Measurements from ENCODE around the gene PHF21B.

PHF21B gene

GRCh38 chr22:44848791-44849420 is 160.9 kb downstream of the PHF21B start:
- H3K4me3 ChIP-seq: no peak overlapping the region
- no peaks in the 10 kb centered on the region for H3K4me1 ChIP-seq
- DNase-seq (ENCODE audit: low spot score in 2 of 2): no peak
- no peaks in the 10 kb centered on the region for H3K36me3 ChIP-seq (replicated peaks)
- in situ Hi-C loops (cut with MboI; ENCODE audit: low sequenced_read_pairs): no loop called here
- no peaks in the 10 kb centered on the region for H3K9me3 ChIP-seq
- H3K27me3 ChIP-seq (ENCODE audit: low read depth): no peaks in the 10 kb centered on the region

- in situ Hi-C loops (cut with MboI; ENCODE audit: low sequenced_read_pairs): no loop called here
- Histone ChIP-seq H3K36me3 (replicated peaks) (no peaks in the 10 kb centered on the region), H3K4me1 (no peaks in the 10 kb centered on the region), H3K9me3 (no peaks in the 10 kb centered on the region), H3K4me3 (no peak overlapping the region), H3K27me3 (ENCODE audit: low read depth) (no peaks in the 10 kb centered on the region)
- DNase-seq (ENCODE audit: low spot score in 2 of 2): no peak
These were observed 161.5 kb downstream of the PHF21B start for GRCh38 chr22:44848296-44848741.

DNA sequence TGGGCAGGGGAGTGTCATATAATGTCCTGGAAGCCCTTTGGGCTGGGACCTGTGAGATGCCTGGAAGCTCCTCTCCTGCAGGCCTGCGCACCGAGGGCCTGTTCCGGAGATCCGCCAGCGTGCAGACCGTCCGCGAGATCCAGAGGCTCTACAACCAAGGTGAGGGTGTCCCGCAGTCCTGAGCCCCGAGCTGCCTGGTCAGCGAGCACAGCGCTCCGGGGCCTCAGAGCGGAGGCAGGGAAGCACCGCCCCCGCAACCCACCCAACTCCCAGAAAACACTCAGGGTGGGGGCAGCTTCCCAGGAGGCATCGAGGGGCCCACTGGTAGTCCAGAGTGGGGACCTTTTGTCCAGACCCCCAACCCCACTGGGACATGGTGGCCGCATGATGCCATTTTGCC is 161.9 kb downstream of the PHF21B start:
- no peak for DNase-seq (ENCODE audit: low spot score in 2 of 2)
- H3K36me3 ChIP-seq (replicated peaks): no peaks in the 10 kb centered on the region
- H3K4me3 ChIP-seq: no peak overlapping the region
- H3K4me1 ChIP-seq: no peaks in the 10 kb centered on the region
- in situ Hi-C loops (cut with MboI; ENCODE audit: low sequenced_read_pairs): no loop called here
- H3K9me3 ChIP-seq: no peaks in the 10 kb centered on the region
- H3K27me3 ChIP-seq (ENCODE audit: low read depth): no peaks in the 10 kb centered on the region

- no peaks in the 10 kb centered on the region for H3K27me3 ChIP-seq (ENCODE audit: low read depth)
- in situ Hi-C loops (cut with MboI; ENCODE audit: low sequenced_read_pairs): no loop called here
These were observed 162.4 kb downstream of the PHF21B start for GRCh38 chr22:44847380-44847779.

GRCh38 chr22:44846726-44847275 is 163.0 kb downstream of the PHF21B start:
- DNase-seq (ENCODE audit: low spot score in 2 of 2): no peak
- in situ Hi-C loops (cut with MboI; ENCODE audit: low sequenced_read_pairs): no loop called here
- H3K4me3 ChIP-seq: no peak overlapping the region

More at GRCh38 chr22:44847380-44847779, 162.4 kb downstream of the PHF21B start:
- Histone ChIP-seq H3K4me1 (no peaks in the 10 kb centered on the region), H3K36me3 (replicated peaks) (no peaks in the 10 kb centered on the region), H3K9me3 (no peaks in the 10 kb centered on the region), H3K4me3 (no peak overlapping the region)
- no peak for DNase-seq (ENCODE audit: low spot score in 2 of 2)

DNA sequence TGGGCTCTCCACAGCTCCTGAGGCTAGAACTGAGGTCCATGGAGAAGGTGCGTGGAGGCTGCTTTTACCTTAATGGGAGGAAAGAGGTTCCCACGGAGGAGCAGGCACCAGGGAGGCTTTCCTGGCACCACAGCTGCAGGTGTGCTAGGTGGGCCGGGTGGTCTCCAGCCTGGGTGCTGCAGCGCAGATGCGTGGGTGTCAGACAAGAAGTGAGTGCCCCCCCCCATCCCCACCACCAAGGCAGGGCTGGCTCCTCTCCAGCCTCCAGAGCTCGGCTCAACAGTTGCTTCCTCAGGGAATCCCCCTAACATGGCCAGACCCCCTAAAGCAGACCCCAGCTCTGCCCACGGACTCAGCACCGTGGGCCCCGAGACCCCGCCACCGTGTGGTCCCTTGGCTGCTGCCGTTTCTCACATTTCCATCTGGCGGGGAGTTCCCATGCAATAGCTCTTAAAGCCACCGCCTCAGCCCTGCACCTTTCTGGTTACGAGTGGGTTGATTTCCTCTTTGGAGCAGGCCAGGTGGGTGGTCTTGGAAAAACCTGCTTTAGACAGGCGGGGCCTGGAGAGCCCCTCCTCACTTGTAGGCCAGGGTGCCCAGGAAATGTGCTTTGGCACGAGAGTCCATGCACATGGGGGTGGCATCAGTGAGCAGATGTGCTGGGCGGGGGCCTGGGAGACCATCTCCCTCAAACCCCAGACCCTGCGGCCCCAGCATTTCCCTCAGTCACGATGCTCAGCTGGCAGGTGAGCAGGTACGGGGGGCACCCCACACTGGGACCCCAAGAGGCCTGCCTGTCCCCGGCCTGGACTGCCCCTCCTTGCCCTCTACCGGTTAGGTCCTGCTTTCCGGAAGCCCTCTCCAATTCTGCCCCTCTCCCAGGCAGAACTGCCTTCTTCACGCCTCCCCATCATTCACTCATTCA is 163.7 kb downstream of the PHF21B start:
- H3K27me3 ChIP-seq (ENCODE audit: low read depth): no peaks in the 10 kb centered on the region
- DNase-seq (ENCODE audit: low spot score in 2 of 2): no peak
- H3K9me3 ChIP-seq: no peaks in the 10 kb centered on the region
- H3K4me1 ChIP-seq: no peaks in the 10 kb centered on the region
- H3K4me3 ChIP-seq: no peak overlapping the region
- in situ Hi-C loops (cut with MboI; ENCODE audit: low sequenced_read_pairs): no loop called here
- no peaks in the 10 kb centered on the region for H3K36me3 ChIP-seq (replicated peaks)

More at GRCh38 chr22:44846726-44847275, 163.0 kb downstream of the PHF21B start:
- Histone ChIP-seq H3K4me1 (no peaks in the 10 kb centered on the region), H3K27me3 (ENCODE audit: low read depth) (no peaks in the 10 kb centered on the region), H3K9me3 (no peaks in the 10 kb centered on the region), H3K36me3 (replicated peaks) (no peaks in the 10 kb centered on the region)

DNA sequence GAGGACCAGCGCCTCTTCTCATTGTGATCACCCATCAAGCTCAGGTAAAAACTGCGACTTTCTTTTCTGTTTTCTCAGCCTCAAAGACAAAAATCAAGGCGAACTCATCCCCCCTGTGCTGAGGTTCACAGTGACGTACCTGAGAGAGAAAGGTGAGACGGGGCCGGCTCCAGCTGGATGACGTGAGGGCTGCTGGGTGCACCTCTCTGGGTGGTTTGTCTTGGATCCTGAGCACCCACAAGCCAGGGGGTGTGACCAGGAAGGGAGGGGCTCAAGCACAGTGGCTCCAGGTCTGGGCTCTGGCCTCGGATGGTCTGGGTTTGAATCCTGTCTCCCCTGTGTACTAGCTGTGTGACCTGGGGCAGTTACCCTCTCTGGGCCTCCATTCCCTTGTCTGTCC is 164.6 kb downstream of the PHF21B start:
- Histone ChIP-seq H3K4me3 (no peak overlapping the region), H3K27me3 (ENCODE audit: low read depth) (no peaks in the 10 kb centered on the region), H3K36me3 (replicated peaks) (no peaks in the 10 kb centered on the region), H3K9me3 (no peaks in the 10 kb centered on the region), H3K4me1 (no peaks in the 10 kb centered on the region)
- no peak for DNase-seq (ENCODE audit: low spot score in 2 of 2)
- in situ Hi-C loops (cut with MboI; ENCODE audit: low sequenced_read_pairs): no loop called here

DNA sequence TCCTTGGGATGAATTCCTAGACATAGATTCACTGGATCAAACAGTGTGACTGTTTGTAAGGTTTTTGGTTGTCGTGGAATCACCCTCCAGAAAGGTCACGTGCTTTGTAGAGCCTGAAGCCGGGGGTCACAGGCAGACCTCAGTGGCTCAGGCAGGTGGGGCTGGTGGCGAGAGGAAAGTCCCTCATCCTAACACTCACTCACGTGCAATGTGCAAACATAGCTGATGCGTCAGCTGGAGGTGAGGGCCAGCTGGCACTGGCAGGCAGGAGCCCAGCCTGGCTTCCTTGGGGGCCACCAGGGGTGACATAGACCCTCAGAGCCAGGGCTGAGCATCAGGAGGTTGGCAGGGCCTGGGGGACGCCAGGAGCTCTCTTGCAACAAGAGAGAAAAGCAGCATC is 167.4 kb downstream of the PHF21B start:
- Histone ChIP-seq H3K4me3 (no peak overlapping the region), H3K27me3 (ENCODE audit: low read depth) (no peaks in the 10 kb centered on the region), H3K36me3 (replicated peaks) (no peaks in the 10 kb centered on the region), H3K4me1 (no peaks in the 10 kb centered on the region), H3K9me3 (no peaks in the 10 kb centered on the region)
- DNase-seq (ENCODE audit: low spot score in 2 of 2): no peak
- in situ Hi-C loops (cut with MboI; ENCODE audit: low sequenced_read_pairs): no loop called here

DNA sequence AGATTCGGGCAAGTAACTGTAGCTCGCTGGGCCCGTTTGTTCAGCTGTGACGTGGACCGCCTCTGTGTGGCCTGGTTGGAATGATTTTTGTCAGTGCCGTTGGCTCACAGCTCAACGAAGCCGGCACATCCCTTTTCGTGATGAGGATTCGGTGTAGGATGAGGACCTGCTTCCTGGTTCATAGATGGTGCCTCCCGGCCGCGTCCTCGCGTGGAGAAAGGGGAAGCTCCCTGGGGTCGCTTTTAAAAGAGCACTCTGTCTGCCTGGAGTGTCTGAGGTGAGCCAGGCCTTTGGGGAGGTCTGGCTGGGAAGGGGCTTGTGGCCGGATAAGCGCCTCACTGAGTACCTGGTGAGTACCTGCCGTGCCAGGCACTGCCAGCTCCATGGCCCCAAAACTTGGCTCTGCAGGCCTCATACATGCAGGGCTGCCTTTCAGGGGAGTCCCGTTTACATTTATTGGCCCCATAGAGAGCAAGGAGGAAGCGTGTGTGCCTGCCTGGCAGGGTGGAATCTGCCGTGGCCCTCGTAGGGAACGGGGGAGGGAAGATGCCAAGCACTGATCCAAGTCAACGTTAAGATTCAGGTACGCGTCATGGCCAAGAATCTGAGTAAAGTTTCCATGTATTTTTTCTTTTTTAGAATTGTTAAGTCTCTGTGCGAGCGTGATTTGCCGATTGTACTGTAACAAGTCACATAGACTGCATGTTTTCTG is 169.0 kb downstream of the PHF21B start:
- H3K4me3 ChIP-seq: no peak overlapping the region
- H3K9me3 ChIP-seq: no peaks in the 10 kb centered on the region
- no peaks in the 10 kb centered on the region for H3K27me3 ChIP-seq (ENCODE audit: low read depth)
- DNase-seq (ENCODE audit: low spot score in 2 of 2): no peak
- H3K4me1 ChIP-seq: no peaks in the 10 kb centered on the region
- H3K36me3 ChIP-seq (replicated peaks): no peaks in the 10 kb centered on the region
- in situ Hi-C loops (cut with MboI; ENCODE audit: low sequenced_read_pairs): no loop called here

DNA sequence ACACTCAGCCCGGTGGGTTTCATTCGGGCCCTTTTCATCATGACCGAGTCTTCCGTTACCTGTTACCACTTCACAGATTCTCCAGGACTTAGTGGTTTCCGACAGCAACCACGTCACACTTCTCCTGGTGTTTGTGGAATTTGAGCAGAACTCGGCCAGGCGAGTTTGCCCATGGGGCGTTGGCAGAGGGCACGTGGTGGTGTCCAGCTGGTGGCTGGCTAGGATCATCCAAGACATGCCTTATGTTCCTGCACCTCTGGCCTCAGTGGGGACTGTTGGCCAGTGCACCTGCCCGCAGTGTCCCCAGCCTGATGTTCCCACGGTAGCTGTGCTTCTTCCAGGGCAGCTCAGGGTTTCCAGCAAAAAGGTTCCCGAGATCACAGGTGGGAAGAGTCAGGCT is 170.1 kb downstream of the PHF21B start:
- no peak for DNase-seq (ENCODE audit: low spot score in 2 of 2)
- H3K27me3 ChIP-seq (ENCODE audit: low read depth): no peaks in the 10 kb centered on the region
- no peaks in the 10 kb centered on the region for H3K36me3 ChIP-seq (replicated peaks)
- no peaks in the 10 kb centered on the region for H3K9me3 ChIP-seq
- in situ Hi-C loops (cut with MboI; ENCODE audit: low sequenced_read_pairs): no loop called here
- H3K4me1 ChIP-seq: no peaks in the 10 kb centered on the region
- no peak overlapping the region for H3K4me3 ChIP-seq

GRCh38 chr22:44839061-44839460 is 170.7 kb downstream of the PHF21B start:
- DNase-seq (ENCODE audit: low spot score in 2 of 2): no peak
- Histone ChIP-seq H3K4me1 (no peaks in the 10 kb centered on the region), H3K9me3 (no peaks in the 10 kb centered on the region), H3K36me3 (replicated peaks) (no peaks in the 10 kb centered on the region), H3K4me3 (no peak overlapping the region), H3K27me3 (ENCODE audit: low read depth) (no peaks in the 10 kb centered on the region)
- in situ Hi-C loops (cut with MboI; ENCODE audit: low sequenced_read_pairs): no loop called here

DNA sequence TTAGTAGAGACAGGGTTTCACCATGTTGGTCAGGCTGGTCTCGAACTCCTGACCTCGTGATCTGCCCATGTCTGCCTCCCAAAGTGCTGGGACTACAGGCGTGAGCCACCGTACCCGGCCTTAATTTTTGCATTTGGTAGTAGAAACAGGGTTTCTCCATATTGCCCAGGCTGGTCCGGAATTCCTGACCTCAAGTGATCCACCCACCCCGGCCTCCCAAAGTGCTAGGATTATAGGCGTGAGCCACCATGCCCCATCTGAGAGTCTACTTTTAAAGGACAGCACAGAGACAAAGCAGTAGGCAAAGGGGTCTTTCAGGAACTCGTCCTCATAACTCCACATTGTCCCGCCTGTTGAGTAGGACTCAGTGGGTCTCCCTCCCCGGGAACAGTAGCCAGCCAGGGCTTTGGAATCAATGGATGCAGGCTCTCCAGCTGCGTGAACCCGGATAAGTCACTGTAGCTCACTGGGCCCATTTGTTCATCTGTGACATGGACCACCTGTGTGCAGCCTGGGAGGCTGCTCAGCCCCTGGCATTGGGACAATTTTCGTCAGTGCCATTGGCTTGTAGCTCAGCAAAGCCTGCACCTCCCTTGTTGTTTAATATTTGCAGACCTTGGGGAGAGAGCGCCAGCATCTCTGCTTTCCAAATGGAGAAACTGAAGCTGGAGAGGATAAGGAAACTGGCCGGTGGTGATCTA is 171.3 kb downstream of the PHF21B start:
- H3K27me3 ChIP-seq (ENCODE audit: low read depth): no peaks in the 10 kb centered on the region
- H3K36me3 ChIP-seq (replicated peaks): no peaks in the 10 kb centered on the region
- H3K4me1 ChIP-seq: no peaks in the 10 kb centered on the region
- no peak for DNase-seq (ENCODE audit: low spot score in 2 of 2)
- no peaks in the 10 kb centered on the region for H3K9me3 ChIP-seq
- H3K4me3 ChIP-seq: no peak overlapping the region
- in situ Hi-C loops (cut with MboI; ENCODE audit: low sequenced_read_pairs): no loop called here

- in situ Hi-C loops (cut with MboI; ENCODE audit: low sequenced_read_pairs): no loop called here
- no peaks in the 10 kb centered on the region for H3K36me3 ChIP-seq (replicated peaks)
- no peak for DNase-seq (ENCODE audit: low spot score in 2 of 2)
These were observed 172.3 kb downstream of the PHF21B start for GRCh38 chr22:44837481-44837880.

More at GRCh38 chr22:44837481-44837880, 172.3 kb downstream of the PHF21B start:
- Histone ChIP-seq H3K27me3 (ENCODE audit: low read depth) (no peaks in the 10 kb centered on the region), H3K4me1 (no peaks in the 10 kb centered on the region), H3K4me3 (no peak overlapping the region), H3K9me3 (no peaks in the 10 kb centered on the region)
